Measurements from ENCODE around the gene LRRC36.

The LRRC36 gene

GRCh38 chr16:67305216-67306071 lies 21.2 kb upstream of the LRRC36 start:
- DNase-seq (ENCODE audit: low read depth), result no peak
- H3K4me3 ChIP-seq (ENCODE audit: low read depth, low read length), result no peak overlapping the region
- TF ChIP-seq, protein P1, sequence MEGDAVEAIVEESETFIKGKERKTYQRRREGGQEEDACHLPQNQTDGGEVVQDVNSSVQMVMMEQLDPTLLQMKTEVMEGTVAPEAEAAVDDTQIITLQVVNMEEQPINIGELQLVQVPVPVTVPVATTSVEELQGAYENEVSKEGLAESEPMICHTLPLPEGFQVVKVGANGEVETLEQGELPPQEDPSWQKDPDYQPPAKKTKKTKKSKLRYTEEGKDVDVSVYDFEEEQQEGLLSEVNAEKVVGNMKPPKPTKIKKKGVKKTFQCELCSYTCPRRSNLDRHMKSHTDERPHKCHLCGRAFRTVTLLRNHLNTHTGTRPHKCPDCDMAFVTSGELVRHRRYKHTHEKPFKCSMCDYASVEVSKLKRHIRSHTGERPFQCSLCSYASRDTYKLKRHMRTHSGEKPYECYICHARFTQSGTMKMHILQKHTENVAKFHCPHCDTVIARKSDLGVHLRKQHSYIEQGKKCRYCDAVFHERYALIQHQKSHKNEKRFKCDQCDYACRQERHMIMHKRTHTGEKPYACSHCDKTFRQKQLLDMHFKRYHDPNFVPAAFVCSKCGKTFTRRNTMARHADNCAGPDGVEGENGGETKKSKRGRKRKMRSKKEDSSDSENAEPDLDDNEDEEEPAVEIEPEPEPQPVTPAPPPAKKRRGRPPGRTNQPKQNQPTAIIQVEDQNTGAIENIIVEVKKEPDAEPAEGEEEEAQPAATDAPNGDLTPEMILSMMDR (IDR thresholded peaks at IDR 0.05; ENCODE audit: control insufficient read depth, extremely low read depth, insufficient read depth), result no peak

GRCh38 chr16:67310561-67310960 lies 16.1 kb upstream of the LRRC36 start:
- DNase-seq (ENCODE audit: low read depth), result no peak
- TF ChIP-seq, protein P1 (IDR thresholded peaks at IDR 0.05; ENCODE audit: control insufficient read depth, extremely low read depth, insufficient read depth), result no peak
- no peak overlapping the region for H3K4me3 ChIP-seq (ENCODE audit: low read depth, low read length)

GRCh38 chr16:67311607-67312488 lies 14.8 kb upstream of the LRRC36 start:
- H3K4me3 ChIP-seq (ENCODE audit: low read depth, low read length), result no peak overlapping the region
- no peak for DNase-seq (ENCODE audit: low read depth)
- TF ChIP-seq, protein P1 (IDR thresholded peaks at IDR 0.05; ENCODE audit: control insufficient read depth, extremely low read depth, insufficient read depth), result no peak

DNA sequence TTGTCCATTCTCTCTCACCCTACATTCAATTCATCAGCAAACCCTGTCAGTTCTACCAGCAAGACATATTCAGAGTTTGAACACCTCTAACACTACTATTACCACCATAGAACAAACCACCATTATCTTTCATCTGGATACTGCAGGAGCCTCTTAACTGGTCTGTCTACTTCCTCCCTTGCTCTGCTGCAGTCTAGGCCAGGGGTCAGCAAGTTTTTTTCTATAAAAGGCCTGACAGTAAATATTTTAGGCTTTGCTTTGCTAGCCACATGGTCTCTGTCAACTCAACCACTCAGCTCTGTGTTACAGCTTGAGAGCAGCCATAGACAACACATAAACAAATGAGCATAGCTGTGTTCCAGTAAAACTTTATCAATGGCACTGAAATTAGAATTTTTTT lies 13.9 kb upstream of the LRRC36 start:
- DNase-seq (ENCODE audit: low read depth), result no peak
- TF ChIP-seq, protein P1 (IDR thresholded peaks at IDR 0.05; ENCODE audit: control insufficient read depth, extremely low read depth, insufficient read depth), result no peak
- H3K4me3 ChIP-seq (ENCODE audit: low read depth, low read length), result no peak overlapping the region

DNA sequence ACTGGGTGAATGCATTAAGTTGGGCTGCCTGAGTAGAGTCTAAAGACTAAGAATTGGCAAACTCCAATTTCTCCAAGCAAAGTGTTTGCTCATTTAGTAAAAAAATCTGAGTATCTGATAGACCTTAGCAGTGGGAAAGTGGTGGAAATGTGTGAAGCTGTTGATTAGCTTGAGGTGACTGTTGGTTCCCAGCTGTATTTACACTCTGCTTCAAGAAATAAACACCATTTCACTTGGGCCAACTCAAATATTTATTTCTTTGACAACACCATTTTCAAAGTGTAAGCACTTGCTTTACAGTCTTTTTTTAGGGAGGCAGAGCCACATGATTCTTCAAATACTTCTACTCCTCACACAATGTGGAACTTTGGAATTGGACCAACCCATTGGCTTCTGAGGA lies 8.8 kb upstream of the LRRC36 start:
- no peak overlapping the region for H3K4me3 ChIP-seq (ENCODE audit: low read depth, low read length)
- TF ChIP-seq, protein P1 (IDR thresholded peaks at IDR 0.05; ENCODE audit: control insufficient read depth, extremely low read depth, insufficient read depth), result no peak
- no peak for DNase-seq (ENCODE audit: low read depth)

GRCh38 chr16:67326115-67326471 lies 522 bp upstream of the LRRC36 start:
- DNase-seq (ENCODE audit: low read depth), result no peak
- no peak overlapping the region for H3K4me3 ChIP-seq (ENCODE audit: low read depth, low read length)
- TF ChIP-seq, protein P1 (IDR thresholded peaks at IDR 0.05; ENCODE audit: control insufficient read depth, extremely low read depth, insufficient read depth), result no peak
